GM19351 (cell line): ENCODE data around the gene TSC22D3.
"Not testable (repeated sequence)": the region's sequence is repeated elsewhere in the genome, so short reads cannot be mapped to it uniquely, and the experiment has no call there.

ENCODE experiments used
- ATAC-seq: cut with Tn5 transposase; IDR thresholded peaks from one replicate; pipeline ENCODE4 v1.9.1; 2021; ENCODE audit warnings: mild to moderate bottlenecking, moderate library complexity; ENCODE audit not compliant: unreplicated experiment

The TSC22D3 gene

GRCh38 chrX:107713203-107713542 lies 62.4 kb downstream of the TSC22D3 start:
- no peak for ATAC-seq

- no peak for ATAC-seq
Observed at GRCh38 chrX:107712231-107713202, 63.1 kb downstream of the TSC22D3 start.

GRCh38 chrX:107711521-107712181 lies 63.9 kb downstream of the TSC22D3 start:
- ATAC-seq: no peak

- peak; percentile 91 for ATAC-seq
Observed at GRCh38 chrX:107710617-107711391, 64.8 kb downstream of the TSC22D3 start.

GRCh38 chrX:107709266-107709806 lies 66.3 kb downstream of the TSC22D3 start:
- ATAC-seq: no peak

GRCh38 chrX:107708762-107709161 lies 66.8 kb downstream of the TSC22D3 start:
- no peak for ATAC-seq

GRCh38 chrX:107707866-107708265 lies 67.7 kb downstream of the TSC22D3 start:
- no peak for ATAC-seq

GRCh38 chrX:107706309-107706708 lies 69.3 kb downstream of the TSC22D3 start:
- ATAC-seq: no peak

GRCh38 chrX:107704587-107704986 lies 71.0 kb downstream of the TSC22D3 start:
- ATAC-seq: no peak

- no peak for ATAC-seq
Observed at GRCh38 chrX:107704181-107704580, 71.4 kb downstream of the TSC22D3 start.

GRCh38 chrX:107701493-107702121 lies 74.0 kb downstream of the TSC22D3 start:
- ATAC-seq: peak; percentile 62

GRCh38 chrX:107700790-107701189 lies 74.8 kb downstream of the TSC22D3 start:
- no peak for ATAC-seq

- no peak for ATAC-seq
Observed at GRCh38 chrX:107700317-107700774, 75.2 kb downstream of the TSC22D3 start.

- no peak for ATAC-seq
Observed at GRCh38 chrX:107699616-107700015, 76.0 kb downstream of the TSC22D3 start.

GRCh38 chrX:107691024-107691448 lies 84.6 kb downstream of the TSC22D3 start:
- no peak for ATAC-seq

GRCh38 chrX:107687445-107687844 lies 88.1 kb downstream of the TSC22D3 start:
- no peak for ATAC-seq

- no peak for ATAC-seq
Observed at GRCh38 chrX:107686792-107687191, 88.8 kb downstream of the TSC22D3 start.

- ATAC-seq: no peak
Observed at GRCh38 chrX:107686026-107686425, 89.6 kb downstream of the TSC22D3 start.

GRCh38 chrX:107685586-107685985 lies 90.0 kb downstream of the TSC22D3 start:
- not testable (repeated sequence) for ATAC-seq

GRCh38 chrX:107684956-107685385 lies 90.6 kb downstream of the TSC22D3 start:
- peak; percentile 91 for ATAC-seq
